GM12878 (cell line): Measurements from ENCODE around the gene LGALS8. TPM values are rescaled to one million over a fixed set of nuclear protein-coding genes. Genes with fewer than 3 reads are reported as not detected.

Source experiments
- ATAC-seq: fragments of 200-7000 bp; cut with Tn5 transposase; 3 replicates; pipeline ENCODE4 v1.9.1; 2020; ENCODE audit warnings: mild to moderate bottlenecking, moderate library complexity
- BruUV-seq: library from RNA; stranded (reverse); fragments of 400-500 nt; replicated peaks from 2 replicates; lab custom pipeline; 2021; lab: Mats Ljungman, UMichigan
- CTCF ChIA-PET: fragments of 300-600 bp; sonication (Branson Sonifier 250); formaldehyde crosslinking; extraction: SDS; loops from one replicate; lab custom pipeline; 2021; ENCODE audit warnings: inconsistent platforms; lab: Yijun Ruan, JAX
- POLR2A ChIA-PET: fragments of 350-600 bp; formaldehyde crosslinking; extraction: SDS; loops from one replicate; lab custom pipeline; 2021; ENCODE audit warnings: inconsistent platforms; lab: Charles Lee
- RAD21 ChIA-PET: fragments of 300-600 bp; sonication (Branson Sonifier 250); formaldehyde crosslinking; loops from one replicate; lab custom pipeline; 2023; ENCODE audit warnings: antibody characterized with exemption; ENCODE audit not compliant: unreplicated experiment; lab: Charles Lee
- SMC1A ChIA-PET: fragments of 300-600 bp; sonication (Branson Sonifier 250); formaldehyde crosslinking; loops from one replicate; lab custom pipeline; 2023; ENCODE audit not compliant: unreplicated experiment, uncharacterized antibody; lab: Charles Lee
- DNase-seq: peaks from one replicate; pipeline ENCODE4 v3.0.0-alpha.2; 2011; ENCODE audit warnings: low read depth, low spot score
- FAIRE-seq: peaks from 3 replicates; lab custom pipeline; 2011; peaks lifted over from hg19 to GRCh38; lab: Jason Lieb, UNC
- H2AFZ ChIP-seq: 2 replicates; pipeline ENCODE4 v1.6.0; 2011; ENCODE audit warnings: low read depth, low read length, control low read depth; ENCODE audit not compliant: control insufficient read depth
- H3K27ac ChIP-seq: 2 replicates; pipeline ENCODE4 v1.5.1; 2011; ENCODE audit warnings: control low read depth; ENCODE audit not compliant: control insufficient read depth, insufficient read depth
- H3K27me3 ChIP-seq, 2 experiments: replicated peaks in 1 of 2; 2 replicates each; pipeline versions ENCODE4 v1.6.0 to v1.6.1; 2011; ENCODE audit warnings: low read length in 1 of 2; ENCODE audit not compliant: control insufficient read depth in 2 of 2, insufficient read depth in 2 of 2
- H3K36me3 ChIP-seq, 2 experiments: 2 replicates each; pipeline ENCODE4 v1.5.1; 2011; ENCODE audit warnings: low read length in 1 of 2; ENCODE audit not compliant: control insufficient read depth in 2 of 2, insufficient read depth in 2 of 2
- H3K4me1 ChIP-seq: 2 replicates; pipeline ENCODE4 v1.6.1; 2011; ENCODE audit warnings: mild to moderate bottlenecking, low read length, moderate library complexity, mixed read lengths; ENCODE audit not compliant: control insufficient read depth, insufficient read depth
- H3K4me2 ChIP-seq: 2 replicates; pipeline ENCODE4 v1.6.0; 2011; ENCODE audit warnings: control low read depth; ENCODE audit not compliant: control insufficient read depth, insufficient read depth
- H3K4me3 ChIP-seq: fragments of 200-600 bp; sonication (generic); 2 replicates; pipeline ENCODE4 v1.5.1; 2016
- H3K79me2 ChIP-seq: 2 replicates; pipeline ENCODE4 v1.6.0; 2011; ENCODE audit warnings: low read length; ENCODE audit not compliant: control insufficient read depth, insufficient read depth
- H3K9ac ChIP-seq: 2 replicates; pipeline ENCODE4 v1.8.0; 2011; ENCODE audit warnings: low read length, control low read depth, mixed read lengths; ENCODE audit not compliant: control insufficient read depth, insufficient read depth
- H3K9me3 ChIP-seq: replicated peaks from 3 replicates; pipeline ENCODE4 v1.5.1; 2011; ENCODE audit warnings: mild to moderate bottlenecking, low read length; ENCODE audit not compliant: control insufficient read depth, insufficient read depth
- H4K20me1 ChIP-seq: 2 replicates; pipeline ENCODE4 v1.6.0; 2011; ENCODE audit not compliant: control insufficient read depth, insufficient read depth
- ATF7 ChIP-seq: fragments of 450-650 bp; IDR thresholded peaks from 2 replicates; pipeline ENCODE4 v1.6.1; 2016; ENCODE audit warnings: low read depth, mild to moderate bottlenecking
- E2F8 ChIP-seq: fragments of 450-650 bp; IDR thresholded peaks from 2 replicates; pipeline ENCODE4 v1.6.1; 2018; ENCODE audit warnings: mild to moderate bottlenecking, low read depth, moderate library complexity; ENCODE audit not compliant: partially characterized antibody
- FOXM1 ChIP-seq: IDR thresholded peaks from 2 replicates; pipeline ENCODE4 v1.6.1; 2012; ENCODE audit warnings: low read depth, mild to moderate bottlenecking, inconsistent platforms, low read length, moderate library complexity
- IKZF1 ChIP-seq: fragments of 450-650 bp; conservative IDR thresholded peaks from 2 replicates; pipeline ENCODE4 v1.6.1; 2017; ENCODE audit warnings: antibody characterized with exemption, mild to moderate bottlenecking
- IRF5 ChIP-seq: fragments of 450-650 bp; IDR thresholded peaks from 2 replicates; pipeline ENCODE4 v1.6.1; 2017; ENCODE audit warnings: borderline replicate concordance
- MYC ChIP-seq: IDR thresholded peaks from 2 replicates; pipeline ENCODE4 v1.6.1; 2011; ENCODE audit warnings: mild to moderate bottlenecking, low read length, moderate library complexity, inconsistent platforms; ENCODE audit not compliant: insufficient read depth, insufficient replicate concordance, insufficient read length, severe bottlenecking
- SKIL ChIP-seq: fragments of 450-650 bp; IDR thresholded peaks from 2 replicates; pipeline ENCODE4 v1.6.1; 2017; ENCODE audit warnings: mild to moderate bottlenecking, low read depth, inconsistent platforms; ENCODE audit not compliant: poor library complexity, severe bottlenecking
- STAT1 ChIP-seq: fragments of 450-650 bp; conservative IDR thresholded peaks from 2 replicates; pipeline ENCODE4 v1.6.1; 2014; ENCODE audit warnings: antibody characterized with exemption, mild to moderate bottlenecking
- STAT3 ChIP-seq: IDR thresholded peaks from 2 replicates; pipeline ENCODE4 v1.6.1; 2011; ENCODE audit warnings: low read depth, low read length, improper control_type of control experiment
- ZZZ3 ChIP-seq: IDR thresholded peaks from 2 replicates; pipeline ENCODE4 v1.6.1; 2011; ENCODE audit warnings: low read depth; ENCODE audit not compliant: control insufficient read depth, insufficient read length
- WGBS: methylation state at CpG from one replicate; pipeline ENCODE4 v1.1.6; 2016; ENCODE audit warnings: low lambda C conversion rate; ENCODE audit not compliant: insufficient replicate concordance, insufficient coverage; ENCODE audit errors: missing lambda C conversion rate; 5-methylcytosine and 5-hydroxymethylcytosine counted together
- in situ Hi-C: fragments of 300-500 bp; cut with MboI; formaldehyde crosslinking; loops from 9 replicates; pipeline ENCODE4 v1.14.3; 2018; ENCODE audit warnings: mixed read lengths
- intact Hi-C: fragments of 100-400 bp; cut with micrococcal nuclease; formaldehyde crosslinking; loops from one replicate; pipeline ENCODE4 v1.14.2; 2022; ENCODE audit not compliant: unreplicated experiment
- polyA plus RNA-seq, 11 experiments: library from polyadenylated mRNA; depleted of rRNA in 4 of 11; unstranded in 6 of 11; stranded (reverse) in 5 of 11; fragments of >200 nt; fragmentation: Nextera tagmentation in 4 of 11; fragmentation: Illumina TruSeq in 1 of 11; extraction: Ambion mirVana in 4 of 11; extraction: Trizol in 1 of 11; gene quantifications; 1 replicate in 1 of 11; 2 replicates in 10 of 11; pipeline versions ENCODE4 v1.2.1 to v1.2.3, GENCODE V29; 2011 to 2016; ENCODE audit warnings: inconsistent platforms in 2 of 11, missing spikeins in 2 of 11, low read depth in 1 of 11
- total RNA-seq, 4 experiments: library from RNA; depleted of rRNA in 3 of 4; stranded (reverse); fragments of >200 nt in 3 of 4; fragmentation: Illumina TruSeq in 1 of 4; extraction: Trizol in 1 of 4; gene quantifications; 2 replicates each; pipeline versions ENCODE4 v1.2.1 to v1.2.3, GENCODE V29; 2013 to 2021
- TF ChIP-seq, protein P1 (sequence below): IDR thresholded peaks from 2 replicates; pipeline ENCODE4 v1.6.1; 2012; ENCODE audit warnings: low read depth, low read length, improper control_type of control experiment

The LGALS8 gene
- total and polyA plus RNA-seq, 10 of the 15 experiments (the other 5 are each of a cell fraction or from before 2014, with no cell fraction given): 15.4 to 86.5 (median 19.2) TPM

DNA sequence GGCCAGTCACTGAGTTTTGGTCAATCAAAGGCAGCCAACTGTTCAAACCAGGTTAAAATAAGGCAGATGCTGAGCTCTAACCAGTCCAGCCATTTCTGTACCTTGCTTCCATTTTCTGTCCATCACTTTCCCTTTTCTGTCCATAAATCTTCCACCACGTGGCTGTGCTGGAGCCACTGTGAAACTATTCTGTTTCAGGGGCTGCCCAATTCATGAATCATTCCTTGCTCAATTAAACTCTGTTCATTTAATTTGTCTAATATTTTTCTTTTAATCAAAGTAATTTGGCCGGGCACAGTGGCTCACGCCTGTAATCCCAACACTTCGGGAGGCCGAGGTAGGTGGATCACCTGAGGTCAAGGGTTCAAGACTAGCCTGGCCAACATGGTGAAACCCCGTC, 22.7 kb upstream of the LGALS8 start (continued):
- no peak for TF ChIP-seq SKIL
- TF ChIP-seq, protein P1, sequence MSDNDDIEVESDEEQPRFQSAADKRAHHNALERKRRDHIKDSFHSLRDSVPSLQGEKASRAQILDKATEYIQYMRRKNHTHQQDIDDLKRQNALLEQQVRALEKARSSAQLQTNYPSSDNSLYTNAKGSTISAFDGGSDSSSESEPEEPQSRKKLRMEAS: no peak
- TF ChIP-seq ATF7: no peak
- no peak for TF ChIP-seq IKZF1
- no peak for TF ChIP-seq FOXM1
- TF ChIP-seq E2F8: no peak

GRCh38 chr1:236502579-236502971, 21.2 kb upstream of the LGALS8 start:
- ATAC-seq (no peak), DNase-seq (no peak), FAIRE-seq (no peak)
- H3K9ac ChIP-seq: no peak overlapping the region
- ChIA-PET SMC1A (interaction anchor here (0.7 kb wide), 2 partner anchors 10 to 77 kb away, joined by 4 to 5 read pairs; no protein-coding TSS in a partner anchor), CTCF (interaction anchor here (0.9 to 1.6 kb wide), 4 partner anchors 11 to 398 kb away, joined by 3 to 10 read pairs (median 4); no protein-coding TSS in a partner anchor), RAD21 (no interaction called here), POLR2A (interaction anchor here (0.7 kb wide), 1 partner anchor 346 kb away, joined by 6 read pairs; no protein-coding TSS in a partner anchor)
- no peak overlapping the region for H3K27ac ChIP-seq
- H4K20me1 ChIP-seq: no peaks in the 10 kb centered on the region
- H3K4me2 ChIP-seq: no peak overlapping the region
- no peak overlapping the region for H3K4me3 ChIP-seq
- no peaks in the 10 kb centered on the region for H3K36me3 ChIP-seq
- no TSS peak for BruUV-seq
- H3K9me3 ChIP-seq: no peaks in the 10 kb centered on the region
- H2AFZ ChIP-seq: no peak overlapping the region
- no peaks in the 10 kb centered on the region for H3K4me1 ChIP-seq
- WGBS: 47% methylated on average over 2 of the region's 2 CpGs
- in situ Hi-C loops (no loop called here), intact Hi-C loops (no loop called here)
- H3K27me3 ChIP-seq: peaks cover 0 to 2% of the 10 kb centered on the region in 2 experiments; a peak in 2 of 4 replicates
- no peaks in the 10 kb centered on the region for H3K79me2 ChIP-seq
- TF ChIP-seq STAT1: no peak
- no peak for TF ChIP-seq IKZF1
- TF ChIP-seq STAT3: no peak
- no peak for TF ChIP-seq IRF5
- TF ChIP-seq MYC: no peak
- no peak for TF ChIP-seq ZZZ3
